Mesenchymal stem cell (in vitro differentiated cells and primary cell): ENCODE measurements around the gene CBLIF.
"Not testable (repeated sequence)": the region's sequence is repeated elsewhere in the genome, so short reads cannot be mapped to it uniquely, and the experiment has no call there.

ENCODE experiments used
- DNase-seq: peaks from one replicate; pipeline ENCODE4 v3.0.0-alpha.2; 2013
- H2AFZ ChIP-seq: one replicate; pipeline ENCODE4 v1.6.1; 2013; ENCODE audit warnings: low read depth, mild to moderate bottlenecking, control low read depth, inconsistent platforms, low read length, moderate library complexity
- H2AK5ac ChIP-seq: 2 replicates; pipeline ENCODE4 v1.6.1; 2013; ENCODE audit warnings: low read length, moderate library complexity, mild to moderate bottlenecking, inconsistent platforms; ENCODE audit not compliant: severe bottlenecking
- H2BK120ac ChIP-seq: one replicate; pipeline ENCODE4 v1.6.1; 2013; ENCODE audit warnings: low read depth, mild to moderate bottlenecking, inconsistent platforms, low read length, moderate library complexity
- H2BK12ac ChIP-seq, 2 experiments: one replicate each; pipeline ENCODE4 v1.6.1; 2013; ENCODE audit warnings: inconsistent platforms in 2 of 2, low read length in 2 of 2, mild to moderate bottlenecking in 2 of 2, moderate library complexity in 2 of 2, control low read depth in 1 of 2
- H2BK15ac ChIP-seq: one replicate; pipeline ENCODE4 v1.6.1; 2013; ENCODE audit warnings: mild to moderate bottlenecking, low read depth, inconsistent platforms; ENCODE audit not compliant: poor library complexity, severe bottlenecking
- H2BK5ac ChIP-seq: 2 replicates; pipeline ENCODE4 v1.6.1; 2013; ENCODE audit warnings: low read depth, mild to moderate bottlenecking, low read length, control low read depth, inconsistent platforms; ENCODE audit not compliant: poor library complexity, severe bottlenecking
- H3K14ac ChIP-seq, 2 experiments: one replicate each; pipeline ENCODE4 v1.6.1; 2013; ENCODE audit warnings: inconsistent platforms in 2 of 2, low read length in 2 of 2, control low read depth in 1 of 2, mild to moderate bottlenecking in 1 of 2, moderate library complexity in 1 of 2
- H3K18ac ChIP-seq, 2 experiments: one replicate each; pipeline ENCODE4 v1.6.1; 2013; ENCODE audit warnings: inconsistent platforms in 2 of 2, low read length in 2 of 2, control low read depth in 1 of 2, low read depth in 1 of 2, mild to moderate bottlenecking in 1 of 2
- H3K23ac ChIP-seq, 2 experiments: one replicate each; pipeline ENCODE4 v1.6.1; 2013; ENCODE audit warnings: inconsistent platforms in 2 of 2, low read length in 2 of 2, mild to moderate bottlenecking in 2 of 2, moderate library complexity in 2 of 2, control low read depth in 1 of 2
- H3K27ac ChIP-seq: 2 replicates; pipeline ENCODE4 v1.5.1; 2013; ENCODE audit warnings: mild to moderate bottlenecking, moderate library complexity, low read length, control low read depth, inconsistent platforms; ENCODE audit not compliant: poor library complexity, severe bottlenecking
- H3K27me3 ChIP-seq, 2 experiments: 2 replicates each; pipeline versions ENCODE4 v1.6.1 to v1.7.0; 2013; ENCODE audit warnings: low read length in 2 of 2, mild to moderate bottlenecking in 2 of 2, moderate library complexity in 2 of 2, control low read depth in 1 of 2, inconsistent platforms in 1 of 2; ENCODE audit not compliant: control insufficient read depth in 1 of 2, insufficient read depth in 1 of 2
- H3K36me3 ChIP-seq, 2 experiments: 2 replicates each; pipeline versions ENCODE4 v1.6.1 to v1.7.0; 2013; ENCODE audit warnings: low read length in 2 of 2, control low read depth in 1 of 2, inconsistent platforms in 1 of 2, low read depth in 1 of 2, mild to moderate bottlenecking in 1 of 2; ENCODE audit not compliant: insufficient read depth in 2 of 2, control insufficient read depth in 1 of 2
- H3K4ac ChIP-seq, 2 experiments: one replicate each; pipeline ENCODE4 v1.6.1; 2013; ENCODE audit warnings: inconsistent platforms in 2 of 2, low read length in 2 of 2, mild to moderate bottlenecking in 2 of 2, moderate library complexity in 2 of 2, control low read depth in 1 of 2, low read depth in 1 of 2
- H3K4me1 ChIP-seq: 2 replicates; pipeline ENCODE4 v1.6.1; 2013; ENCODE audit warnings: low read depth, low read length, control low read depth; ENCODE audit not compliant: control insufficient read depth, insufficient read depth
- H3K4me2 ChIP-seq: 2 replicates; pipeline ENCODE4 v1.6.1; 2013; ENCODE audit warnings: low read length, mild to moderate bottlenecking, inconsistent platforms; ENCODE audit not compliant: poor library complexity, severe bottlenecking
- H3K4me3 ChIP-seq, 2 experiments: 2 replicates each; pipeline versions ENCODE4 v1.5.1 to v1.7.0; 2013; ENCODE audit warnings: low read length in 2 of 2, mild to moderate bottlenecking in 2 of 2, control low read depth in 1 of 2, low read depth in 1 of 2; ENCODE audit not compliant: insufficient read depth in 1 of 2
- H3K79me1 ChIP-seq: replicated peaks from 2 replicates; pipeline ENCODE4 v1.6.1; 2013; ENCODE audit warnings: mild to moderate bottlenecking, control low read depth, low read length, inconsistent platforms; ENCODE audit not compliant: poor library complexity, severe bottlenecking
- H3K9ac ChIP-seq: 2 replicates; pipeline ENCODE4 v1.7.0; 2013; ENCODE audit warnings: mild to moderate bottlenecking, low read length, moderate library complexity
- H3K9me3 ChIP-seq: 2 replicates; pipeline ENCODE4 v1.7.0; 2013; ENCODE audit warnings: mild to moderate bottlenecking, low read length; ENCODE audit not compliant: control insufficient read depth
- H4K8ac ChIP-seq: one replicate; pipeline ENCODE4 v1.6.1; 2013; ENCODE audit warnings: inconsistent platforms, mild to moderate bottlenecking, low read length, moderate library complexity
- H4K91ac ChIP-seq: one replicate; pipeline ENCODE4 v1.6.1; 2013; ENCODE audit warnings: mild to moderate bottlenecking, low read length, inconsistent platforms
- WGBS: methylation state at CpG from one replicate; pipeline ENCODE4 v1.1.7; 2013; ENCODE audit warnings: mixed read lengths; 5-methylcytosine and 5-hydroxymethylcytosine counted together

Gene CBLIF

DNA sequence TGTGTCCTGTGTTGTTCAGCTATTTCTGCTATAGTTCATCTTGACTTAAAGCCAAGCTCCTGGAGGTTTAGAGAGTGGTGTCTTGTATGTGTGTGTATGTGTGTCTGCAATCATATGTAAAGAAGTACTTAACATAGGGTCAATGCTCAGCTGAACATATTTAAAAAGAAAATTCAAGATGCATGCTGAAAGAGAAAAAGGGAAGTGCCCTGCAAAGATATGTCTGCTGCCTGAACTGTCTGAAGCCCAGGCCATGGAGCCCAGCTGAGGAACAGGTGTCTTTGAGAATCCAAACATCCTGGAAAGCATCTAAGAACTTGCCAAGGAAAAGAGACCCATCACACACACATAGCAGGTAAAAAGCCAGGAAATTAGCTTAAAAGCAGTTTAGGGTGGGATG lies 14.4 kb upstream of the CBLIF start:
- Histone ChIP-seq H3K79me1 (no peaks in the 10 kb centered on the region), H4K91ac (no peak overlapping the region), H2BK120ac (no peak overlapping the region), H3K9ac (no peak overlapping the region), H2BK15ac (no peak overlapping the region), H3K4me2 (no peak overlapping the region), H3K14ac (no peak overlapping the region), H3K27ac (no peak overlapping the region), H3K27me3 (no peaks in the 10 kb centered on the region), H3K23ac (no peak overlapping the region), H3K9me3 (no peaks in the 10 kb centered on the region), H2BK5ac (no peak overlapping the region), H3K4me3 (no peak overlapping the region), H3K18ac (no peak overlapping the region), H2BK12ac (no peak overlapping the region), H3K4me1 (no peaks in the 10 kb centered on the region), H2AK5ac (no peak overlapping the region), H3K36me3 (no peaks in the 10 kb centered on the region), H2AFZ (no peak overlapping the region), H3K4ac (no peak overlapping the region), H4K8ac (no peak overlapping the region)
- no peak for DNase-seq

DNA sequence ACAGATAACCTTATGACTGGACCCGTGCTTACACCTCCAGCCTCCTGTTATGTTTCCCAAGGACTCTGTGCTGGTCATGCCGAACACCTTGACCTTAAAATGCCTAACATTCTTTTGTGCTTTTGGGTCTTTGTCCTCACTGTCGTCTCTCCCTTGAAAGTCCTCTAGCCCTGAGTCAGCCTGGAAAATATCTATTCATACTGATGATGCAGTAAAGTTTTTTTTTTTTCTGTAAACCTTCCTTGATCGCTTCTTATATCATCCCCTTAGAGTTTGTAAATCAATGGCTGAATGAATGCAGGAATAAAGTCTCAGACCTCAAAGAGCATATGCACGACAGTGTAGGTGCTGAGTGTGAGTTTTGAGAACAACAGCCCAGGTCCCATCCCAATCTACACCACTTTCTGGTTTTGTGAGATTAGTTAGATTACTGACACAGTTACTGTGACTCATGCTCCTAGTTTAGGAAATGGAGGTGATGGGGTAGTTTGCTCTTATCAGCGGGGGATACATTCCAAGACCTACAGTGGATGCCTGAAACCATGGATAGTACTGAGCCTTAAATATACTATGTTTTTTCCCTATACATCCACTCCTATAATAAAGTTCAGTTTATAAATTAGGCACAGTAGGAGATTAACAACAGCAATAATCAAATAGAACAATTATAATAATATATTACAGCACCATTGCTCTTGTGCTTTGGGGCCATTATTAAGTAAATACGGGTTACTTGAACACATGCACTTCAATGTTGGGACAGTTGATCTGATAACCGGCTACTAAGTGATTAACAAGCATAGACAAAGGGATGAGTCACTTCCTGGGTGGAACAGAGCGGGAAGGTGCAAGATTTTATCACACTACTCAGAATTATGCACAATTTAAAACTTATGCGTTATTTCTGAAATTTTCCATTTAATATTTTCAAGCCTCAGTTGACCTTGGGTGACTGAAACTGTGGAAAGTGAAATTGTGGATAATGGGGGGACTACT lies 12.4 kb upstream of the CBLIF start:
- WGBS = 63% methylated on average over 5 of the region's 10 CpGs
- H3K27me3 ChIP-seq = no peaks in the 10 kb centered on the region
- no peak overlapping the region for H3K4me2 ChIP-seq

DNA sequence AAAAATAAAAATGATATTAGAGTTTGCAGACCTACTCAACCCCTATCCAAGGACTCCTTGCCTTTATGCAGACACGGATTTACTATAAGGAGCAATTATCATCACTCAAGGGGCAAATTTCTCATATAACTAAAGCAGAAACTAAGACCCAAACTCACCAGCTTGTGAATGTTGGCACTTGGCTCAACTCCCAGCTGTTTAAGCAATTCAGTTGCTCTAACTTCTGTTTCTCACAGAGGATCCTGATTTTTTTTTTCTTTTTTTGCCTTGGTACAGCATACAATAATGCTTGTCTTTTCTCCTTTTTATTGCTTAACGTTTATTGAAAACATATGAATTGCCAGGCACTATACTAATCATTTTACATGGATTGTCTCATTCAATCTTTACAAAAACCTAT lies 9.6 kb upstream of the CBLIF start:
- Histone ChIP-seq H2BK120ac (no peak overlapping the region), H4K8ac (no peak overlapping the region), H3K4me2 (no peak overlapping the region), H3K18ac (no peak overlapping the region), H3K9me3 (no peaks in the 10 kb centered on the region), H2BK12ac (no peak overlapping the region), H2BK15ac (no peak overlapping the region), H3K4ac (no peak overlapping the region), H2BK5ac (no peak overlapping the region), H3K14ac (no peak overlapping the region), H4K91ac (no peak overlapping the region), H3K79me1 (no peaks in the 10 kb centered on the region), H2AK5ac (no peak overlapping the region), H3K9ac (no peak overlapping the region), H3K4me3 (no peak overlapping the region), H2AFZ (no peak overlapping the region), H3K36me3 (no peaks in the 10 kb centered on the region), H3K27me3 (no peaks in the 10 kb centered on the region), H3K27ac (no peak overlapping the region), H3K4me1 (no peaks in the 10 kb centered on the region), H3K23ac (no peak overlapping the region)
- WGBS = 67% methylated on average over 1 of the region's 2 CpGs
- DNase-seq = no peak

More for the DNA sequence above, 12.4 kb upstream of the CBLIF start:
- H2BK5ac ChIP-seq = no peak overlapping the region
- no peaks in the 10 kb centered on the region for H3K9me3 ChIP-seq
- no peak overlapping the region for H2AK5ac ChIP-seq
- H2BK15ac ChIP-seq = no peak overlapping the region
- no peak overlapping the region for H4K91ac ChIP-seq
- DNase-seq = peak; percentile 9
- H4K8ac ChIP-seq = no peak overlapping the region
- H2AFZ ChIP-seq = no peak overlapping the region
- no peak overlapping the region for H3K4me3 ChIP-seq
- H3K27ac ChIP-seq = no peak overlapping the region
- H3K9ac ChIP-seq = no peak overlapping the region
- no peaks in the 10 kb centered on the region for H3K79me1 ChIP-seq
- no peak overlapping the region for H3K18ac ChIP-seq
- H2BK12ac ChIP-seq = no peak overlapping the region
- H3K23ac ChIP-seq = no peak overlapping the region
- H3K4ac ChIP-seq = no peak overlapping the region
- no peaks in the 10 kb centered on the region for H3K4me1 ChIP-seq
- no peaks in the 10 kb centered on the region for H3K36me3 ChIP-seq
- no peak overlapping the region for H2BK120ac ChIP-seq
- H3K14ac ChIP-seq = no peak overlapping the region

DNA sequence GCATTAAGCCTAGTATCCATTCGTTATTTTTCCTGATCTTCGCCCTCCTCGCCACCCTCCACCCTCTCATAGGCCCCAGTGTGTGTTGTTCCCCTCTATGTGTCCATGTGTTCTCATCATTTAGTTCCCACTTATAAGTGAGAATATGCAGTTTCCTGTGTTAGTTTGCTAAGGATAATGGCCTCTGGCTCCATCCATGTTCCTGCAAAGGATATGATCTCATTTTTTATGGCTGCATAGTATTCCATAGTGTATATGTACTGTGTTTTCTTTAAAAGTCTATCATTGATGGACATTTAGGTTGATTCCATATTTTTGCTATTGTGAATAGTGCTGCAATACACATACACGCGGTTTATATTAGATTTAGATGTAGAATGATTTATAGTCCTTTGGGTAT lies 6.1 kb upstream of the CBLIF start:
- H3K23ac ChIP-seq, H2BK120ac ChIP-seq, H3K18ac ChIP-seq, H2BK12ac ChIP-seq, H2BK15ac ChIP-seq, H3K9ac ChIP-seq, H3K14ac ChIP-seq, H3K4me1 ChIP-seq, H3K4me3 ChIP-seq, H3K4me2 ChIP-seq, H4K91ac ChIP-seq, H2AK5ac ChIP-seq, H2AFZ ChIP-seq, H2BK5ac ChIP-seq, H3K79me1 ChIP-seq, DNase-seq, H3K27ac ChIP-seq, H3K36me3 ChIP-seq, H3K27me3 ChIP-seq, H3K4ac ChIP-seq, H4K8ac ChIP-seq, H3K9me3 ChIP-seq: not testable (repeated sequence)
- 90% methylated on average over 5 of the region's 5 CpGs for WGBS
